C4-2B (cell line): ENCODE results near the gene TFIP11.

Experiments
- H3K27ac ChIP-seq: fragments of 450-650 bp; 2 replicates; pipeline ENCODE4 v1.5.1; 2017
- CTCF ChIP-seq: fragments of 450-650 bp; conservative IDR thresholded peaks from 2 replicates; pipeline ENCODE4 v1.5.1; 2017; ENCODE audit warnings: mild to moderate bottlenecking
- ZFX ChIP-seq: fragments of 450-650 bp; IDR thresholded peaks from 2 replicates; pipeline ENCODE4 v1.6.1; 2017

The TFIP11 gene

DNA sequence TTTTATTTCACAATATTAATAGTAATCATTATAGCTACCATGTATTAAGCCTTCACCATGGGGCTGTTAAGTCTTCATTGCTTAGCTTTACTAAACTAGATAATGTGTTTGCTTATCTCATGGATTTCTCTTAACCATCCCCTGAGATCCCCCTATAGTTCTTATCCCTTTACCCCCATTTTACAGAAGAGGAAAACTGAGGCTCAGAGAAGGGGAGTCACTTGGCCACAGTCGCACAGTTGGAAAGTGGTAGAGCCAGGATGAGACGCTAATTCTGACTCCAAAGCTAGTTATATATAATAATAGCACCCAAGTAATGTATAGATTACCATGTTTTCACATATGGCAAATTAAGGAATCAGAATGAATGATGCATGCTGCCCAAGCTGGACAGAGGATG lies 9.7 kb upstream of the TFIP11 start:
- H3K27ac ChIP-seq, result no peak overlapping the region
- TF ChIP-seq CTCF (no peak), ZFX (no peak)

GRCh38 chr22:26517429-26517828 lies 5.2 kb upstream of the TFIP11 start:
- H3K27ac ChIP-seq, result no peak overlapping the region
- TF ChIP-seq CTCF, result no peak
- TF ChIP-seq ZFX, result no peak

- TF ChIP-seq CTCF (no peak), ZFX (no peak)
- H3K27ac ChIP-seq, result no peak overlapping the region
These were observed 4.2 kb upstream of the TFIP11 start for GRCh38 chr22:26516503-26516902.

GRCh38 chr22:26515931-26516330 lies 3.7 kb upstream of the TFIP11 start:
- TF ChIP-seq ZFX, result no peak
- no peak for TF ChIP-seq CTCF
- H3K27ac ChIP-seq, result no peak overlapping the region

DNA sequence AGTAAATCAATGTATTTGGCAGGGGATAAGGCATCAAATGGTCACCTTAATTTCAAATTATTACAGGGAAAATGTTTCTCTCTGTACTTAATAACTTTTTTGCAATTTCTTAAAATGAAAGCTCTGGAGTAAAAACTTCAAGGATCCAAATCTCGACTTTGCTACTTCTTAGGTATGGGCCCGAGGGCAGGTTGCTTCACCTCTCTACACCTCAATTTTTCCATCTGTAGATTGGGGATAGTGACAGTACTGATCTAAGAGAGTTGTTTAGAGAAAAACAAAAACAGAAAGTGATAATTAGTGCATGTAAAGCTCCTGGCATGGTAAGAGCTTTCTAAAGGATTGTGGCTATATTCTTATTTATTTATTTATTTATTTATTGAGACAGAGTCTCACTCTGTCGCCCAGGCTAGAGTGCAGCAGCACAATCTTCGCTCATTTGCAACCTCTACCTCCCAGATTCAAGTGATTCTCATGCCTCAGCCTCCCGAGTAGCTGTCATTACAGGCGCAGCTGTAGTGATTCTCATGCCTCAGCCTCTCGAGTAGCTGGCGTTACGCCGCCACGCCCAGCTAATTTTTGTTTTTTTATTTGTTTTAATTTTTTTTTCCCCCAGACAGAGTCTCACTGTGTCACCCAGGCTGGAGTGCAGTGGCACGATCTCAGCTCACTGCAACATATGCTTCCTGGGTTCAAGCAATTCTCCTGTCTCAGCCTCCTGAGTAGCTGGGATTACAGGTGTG lies 2.3 kb upstream of the TFIP11 start:
- no peak overlapping the region for H3K27ac ChIP-seq
- no peak for TF ChIP-seq ZFX

GRCh38 chr22:26513838-26514237 lies 1.6 kb upstream of the TFIP11 start:
- no peak for TF ChIP-seq CTCF
- TF ChIP-seq ZFX, result no peak
- no peak overlapping the region for H3K27ac ChIP-seq

- no peak overlapping the region for H3K27ac ChIP-seq
- no peak for TF ChIP-seq CTCF
- TF ChIP-seq ZFX, result no peak
These were observed 4.1 kb downstream of the TFIP11 start for GRCh38 chr22:26508148-26508547.

DNA sequence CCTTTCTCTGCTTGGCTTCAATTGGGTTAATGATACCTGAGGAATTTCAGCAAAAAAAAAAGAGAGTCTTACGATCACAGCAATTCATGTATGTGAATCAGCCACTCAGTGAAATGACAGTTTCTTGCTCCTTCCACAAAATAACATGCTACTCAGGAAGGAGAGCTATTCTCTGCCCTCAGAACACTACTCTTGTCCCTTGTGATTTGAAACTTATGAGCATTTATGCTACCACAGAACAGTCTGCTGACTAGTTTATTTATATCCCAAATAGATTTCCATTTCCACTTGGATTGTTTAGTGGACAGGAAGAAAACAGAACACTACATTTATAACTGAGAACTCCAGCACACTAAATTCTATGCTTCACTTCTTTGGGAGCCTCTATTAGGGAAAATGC lies 8.5 kb downstream of the TFIP11 start:
- H3K27ac ChIP-seq, result no peak overlapping the region
- TF ChIP-seq CTCF (no peak), ZFX (no peak)
